AG09319 (cell line): Measurements from ENCODE around the gene TMEM120A.

ENCODE experiments used
- DNase-seq: peaks from one replicate; pipeline ENCODE4 v3.0.0-alpha.2; 2010; ENCODE audit warnings: low read depth; ENCODE audit errors: extremely low read depth
- CTCF ChIP-seq: IDR thresholded peaks from 2 replicates; pipeline ENCODE4 v1.5.1; 2011; ENCODE audit warnings: low read depth, mild to moderate bottlenecking, inconsistent platforms, low read length, moderate library complexity

The TMEM120A gene

GRCh38 chr7:75982306-75983064 is 11.9 kb downstream of the TMEM120A start:
- TF ChIP-seq CTCF: no peak

GRCh38 chr7:75981453-75982305 is 12.7 kb downstream of the TMEM120A start:
- TF ChIP-seq CTCF: no peak
- DNase-seq: no peak

More at GRCh38 chr7:75982306-75983064, 11.9 kb downstream of the TMEM120A start:
- no peak for DNase-seq

- TF ChIP-seq CTCF: no peak
- DNase-seq: no peak
Measured at GRCh38 chr7:75981203-75981452, 13.3 kb downstream of the TMEM120A start.

GRCh38 chr7:75980430-75981202 is 13.8 kb downstream of the TMEM120A start:
- no peak for TF ChIP-seq CTCF
- DNase-seq: no peak

- TF ChIP-seq CTCF: no peak
- no peak for DNase-seq
Measured at GRCh38 chr7:75979759-75980429, 14.5 kb downstream of the TMEM120A start.

GRCh38 chr7:75977743-75978142 is 16.7 kb downstream of the TMEM120A start:
- DNase-seq: no peak
- no peak for TF ChIP-seq CTCF
